IMR-90 (cell line): Measurements from ENCODE around the gene ST3GAL4. TPM values are rescaled to one million over a fixed set of nuclear protein-coding genes. Genes with fewer than 3 reads are reported as not detected.

Source experiments
- ATAC-seq: fragments of 200-7000 bp; cut with Tn5 transposase; 2 replicates; pipeline ENCODE4 v1.9.1; 2020; ENCODE audit warnings: low read depth, mild to moderate bottlenecking, moderate library complexity
- BruUV-seq: library from RNA; stranded (reverse); fragments of 400-500 nt; replicated peaks from 2 replicates; lab custom pipeline; 2021; lab: Mats Ljungman, UMichigan
- CTCF ChIA-PET: fragments of 300-600 bp; formaldehyde crosslinking; extraction: SDS; loops from one replicate; lab custom pipeline; 2021; ENCODE audit warnings: antibody characterized with exemption; lab: Yijun Ruan, JAX
- POLR2A ChIA-PET: fragments of 300-600 bp; sonication (Branson Sonifier 250); formaldehyde crosslinking; loops from one replicate; lab custom pipeline; 2022; ENCODE audit warnings: antibody characterized with exemption; ENCODE audit not compliant: unreplicated experiment; lab: Charles Lee
- DNase-seq: peaks from one replicate; pipeline ENCODE4 v3.0.0; 2013
- H2AFZ ChIP-seq: replicated peaks from 2 replicates; pipeline ENCODE3; 2013; ENCODE audit warnings: low read length, mild to moderate bottlenecking; ENCODE audit not compliant: poor library complexity
- H2AK5ac ChIP-seq: 2 replicates; pipeline ENCODE4 v1.6.1; 2013; ENCODE audit warnings: low read depth, low read length, inconsistent platforms
- H2AK9ac ChIP-seq: replicated peaks from 2 replicates; pipeline ENCODE3; 2013; ENCODE audit warnings: mild to moderate bottlenecking, low read depth, low read length, moderate library complexity; ENCODE audit not compliant: poor library complexity
- H2BK120ac ChIP-seq: 2 replicates; pipeline ENCODE4 v1.6.1; 2013; ENCODE audit warnings: low read depth, low read length, inconsistent platforms
- H2BK15ac ChIP-seq: 3 replicates; pipeline ENCODE4 v1.6.1; 2013; ENCODE audit warnings: low read depth, low read length, inconsistent platforms
- H2BK20ac ChIP-seq: 2 replicates; pipeline ENCODE4 v1.6.1; 2013; ENCODE audit warnings: low read depth, mild to moderate bottlenecking, inconsistent platforms, low read length, moderate library complexity
- H2BK5ac ChIP-seq: 2 replicates; pipeline ENCODE4 v1.6.1; 2013; ENCODE audit warnings: mild to moderate bottlenecking, low read depth, low read length, inconsistent platforms; ENCODE audit not compliant: poor library complexity, severe bottlenecking
- H3K14ac ChIP-seq: replicated peaks from 2 replicates; pipeline ENCODE4 v1.6.1; 2013; ENCODE audit warnings: low read depth, low read length, inconsistent platforms
- H3K18ac ChIP-seq: 2 replicates; pipeline ENCODE4 v1.6.1; 2013; ENCODE audit warnings: low read depth, low read length, control low read depth
- H3K23ac ChIP-seq: 2 replicates; pipeline ENCODE4 v1.6.1; 2013; ENCODE audit warnings: low read depth, low read length, inconsistent platforms
- H3K27ac ChIP-seq: 2 replicates; pipeline ENCODE4 v1.5.1; 2013; ENCODE audit warnings: mild to moderate bottlenecking, control low read depth, low read length; ENCODE audit not compliant: insufficient read depth
- H3K27me3 ChIP-seq: 2 replicates; pipeline ENCODE4 v1.6.1; 2013; ENCODE audit warnings: low read length; ENCODE audit not compliant: control insufficient read depth, insufficient read depth
- H3K36me3 ChIP-seq: 2 replicates; pipeline ENCODE4 v1.6.1; 2013; ENCODE audit warnings: low read length, mixed read lengths; ENCODE audit not compliant: control insufficient read depth, insufficient read depth
- H3K4ac ChIP-seq: 2 replicates; pipeline ENCODE4 v1.6.1; 2013; ENCODE audit warnings: low read depth, low read length, inconsistent platforms
- H3K4me1 ChIP-seq: 2 replicates; pipeline ENCODE4 v1.6.1; 2013; ENCODE audit warnings: low read length, mixed read lengths; ENCODE audit not compliant: control insufficient read depth, insufficient read depth
- H3K4me2 ChIP-seq: 2 replicates; pipeline ENCODE4 v1.6.1; 2013; ENCODE audit warnings: low read depth, mild to moderate bottlenecking, control low read depth, low read length, moderate library complexity
- H3K4me3 ChIP-seq: 2 replicates; pipeline ENCODE4 v1.5.1; 2013; ENCODE audit warnings: low read depth, mild to moderate bottlenecking, control low read depth, low read length, moderate library complexity; ENCODE audit not compliant: insufficient read depth
- H3K56ac ChIP-seq: 2 replicates; pipeline ENCODE4 v1.6.1; 2013; ENCODE audit warnings: low read length, inconsistent platforms; ENCODE audit not compliant: insufficient read depth; ENCODE audit errors: extremely low read depth
- H3K79me1 ChIP-seq, 2 experiments: 2 replicates each; pipeline ENCODE4 v1.6.1; 2013; ENCODE audit warnings: low read length in 2 of 2, inconsistent platforms in 1 of 2, low read depth in 1 of 2
- H3K9ac ChIP-seq: 2 replicates; pipeline ENCODE4 v1.6.1; 2013; ENCODE audit warnings: low read depth, low read length, control low read depth
- H3K9me1 ChIP-seq: 2 replicates; pipeline ENCODE4 v1.6.1; 2013; ENCODE audit warnings: low read length, inconsistent platforms; ENCODE audit not compliant: insufficient read depth
- H3K9me3 ChIP-seq: 2 replicates; pipeline ENCODE4 v1.6.1; 2013; ENCODE audit warnings: low read length; ENCODE audit not compliant: control insufficient read depth, insufficient read depth
- H4K20me1 ChIP-seq: 2 replicates; pipeline ENCODE4 v1.6.1; 2013; ENCODE audit warnings: low read length, inconsistent platforms; ENCODE audit not compliant: insufficient read depth
- H4K5ac ChIP-seq: 2 replicates; pipeline ENCODE4 v1.6.1; 2013; ENCODE audit warnings: mild to moderate bottlenecking, low read depth, low read length, control low read depth
- H4K8ac ChIP-seq, 2 experiments: 2 replicates each; pipeline ENCODE4 v1.6.1; 2013; ENCODE audit warnings: low read depth in 2 of 2, low read length in 2 of 2, control low read depth in 1 of 2, inconsistent platforms in 1 of 2
- H4K91ac ChIP-seq: 2 replicates; pipeline ENCODE4 v1.6.1; 2013; ENCODE audit warnings: low read depth, low read length, inconsistent platforms; ENCODE audit not compliant: insufficient read depth
- MXI1 ChIP-seq: IDR thresholded peaks from 2 replicates; pipeline ENCODE4 v1.6.1; 2012; ENCODE audit warnings: low read depth, mild to moderate bottlenecking, low read length, moderate library complexity, borderline replicate concordance
- NFE2L2 ChIP-seq: fragments of 150-350 bp; IDR thresholded peaks from 2 replicates; pipeline ENCODE4 v1.6.1; 2016; ENCODE audit warnings: low read depth, mild to moderate bottlenecking, low read length
- WGBS, 2 experiments: methylation state at CpG; one replicate each; pipeline versions ENCODE4 v1.1.5 to v1.1.7; 2013; ENCODE audit warnings: missing lambda C conversion rate in 2 of 2; ENCODE audit not compliant: insufficient read length in 1 of 2; ENCODE audit errors: extremely low coverage in 2 of 2; 5-methylcytosine and 5-hydroxymethylcytosine counted together
- dilution Hi-C: fragments of 300-500 bp; cut with HindIII; formaldehyde crosslinking; loops from one replicate; pipeline ENCODE4 v1.14.3; 2018; ENCODE audit warnings: low sequenced_read_pairs; ENCODE audit not compliant: unreplicated experiment
- in situ Hi-C: fragments of 300-500 bp; cut with MboI; formaldehyde crosslinking; loops from 3 replicates; pipeline ENCODE4 v1.14.3; 2019; ENCODE audit warnings: low sequenced_read_pairs, inconsistent platforms, mixed read lengths
- intact Hi-C: fragments of 100-400 bp; cut with micrococcal nuclease; formaldehyde crosslinking; loops from 2 replicates; pipeline ENCODE4 v1.10.0; 2022
- polyA plus RNA-seq, 3 experiments: library from polyadenylated mRNA; depleted of rRNA; stranded (reverse); fragments of >200 nt; gene quantifications; 2 replicates each; pipeline ENCODE4 v1.2.3, GENCODE V29; 2012; ENCODE audit warnings: low replicate concordance in 1 of 3
- total RNA-seq: library from RNA; depleted of rRNA; stranded (reverse); fragments of >200 nt; gene quantifications from 2 replicates; pipeline ENCODE4 v1.2.3, GENCODE V29; 2012

Gene ST3GAL4
- total and polyA plus RNA-seq, 2 of the 4 experiments (the other 2 are of a cell fraction): 17.0 to 19.7 TPM

GRCh38 chr11:126451211-126451802 is 95.8 kb downstream of the ST3GAL4 start:
- 82% methylated on average over 6 of the region's 15 CpGs; no CpG with 5 or more reads in 1 of the 2 experiments for WGBS, 2 experiments
- in situ Hi-C loops: no loop called here
- no peaks in the 10 kb centered on the region for H3K9me3 ChIP-seq
- no peak overlapping the region for H3K9ac ChIP-seq
- no peak overlapping the region for H4K8ac ChIP-seq
- H3K4me3 ChIP-seq: no peak overlapping the region
- TF ChIP-seq MXI1 (no peak), NFE2L2 (no peak)
- no peak overlapping the region for H2BK15ac ChIP-seq
- no peak overlapping the region for H2BK5ac ChIP-seq
- H2BK120ac ChIP-seq: no peak overlapping the region
- no peak overlapping the region for H3K27ac ChIP-seq
- no peak overlapping the region for H2BK20ac ChIP-seq
- H4K91ac ChIP-seq: no peak overlapping the region
- no peak for ATAC-seq
- no TSS peak for BruUV-seq
- no peak overlapping the region for H3K18ac ChIP-seq
- H2AK9ac ChIP-seq: no peak overlapping the region
- no peak overlapping the region for H3K4me2 ChIP-seq
- H3K14ac ChIP-seq: no peak overlapping the region
- no peak overlapping the region for H2AK5ac ChIP-seq
- H3K36me3 ChIP-seq: no peaks in the 10 kb centered on the region
- H2AFZ ChIP-seq: peak overlapping the region; percentile 63
- H3K27me3 ChIP-seq: peaks cover 5% of the 10 kb centered on the region; the same call in 1 of the 2 replicates
- 0 out of 2 replicates have a peak, but pooled peaks cover 15% of the 10 kb centered on the region for H4K20me1 ChIP-seq
- no peaks in the 10 kb centered on the region; a peak in 1 of 4 replicates for H3K79me1 ChIP-seq
- H3K9me1 ChIP-seq: peaks cover 16% of the 10 kb centered on the region
- H4K5ac ChIP-seq: no peak overlapping the region
- H3K56ac ChIP-seq: no peak overlapping the region
- H3K4me1 ChIP-seq: no peaks in the 10 kb centered on the region
- ChIA-PET POLR2A (no interaction called here), CTCF (no interaction called here)
- DNase-seq: no peak
- H3K23ac ChIP-seq: no peak overlapping the region
- intact Hi-C loops: no loop called here
- no peak overlapping the region for H3K4ac ChIP-seq
- dilution Hi-C loops: no loop called here
